Heart right ventricle (tissue), 16 donors: Measurements from ENCODE around the gene FAM20C. TPM values are rescaled to one million over a fixed set of nuclear protein-coding genes. Genes with fewer than 3 reads are reported as not detected.
A peak's percentile ranks its signal among the peaks of the same experiment; 100 is the strongest.
"Not testable (repeated sequence)": the region's sequence is repeated elsewhere in the genome, so short reads cannot be mapped to it uniquely, and the experiment has no call there.

Experiments
- ATAC-seq, 8 donors: fragments of 200-7000 bp; cut with Tn5 transposase; one replicate each; pipeline ENCODE4 v1.9.1; 2020; ENCODE audit warnings: mild to moderate bottlenecking in 8 of 8, moderate library complexity in 8 of 8, moderate number of reproducible peaks in 1 of 8
- DNase-seq, 2 donors: peaks; one replicate each; pipeline ENCODE4 v3.0.0-alpha.2; 2020
- H3K27ac ChIP-seq, 10 donors: fragments of 200-600 bp; sonication (generic) in 2 of 10; one replicate each; pipeline versions ENCODE4 v1.5.0 to v1.8.0; 2020 to 2022; ENCODE audit warnings: mild to moderate bottlenecking in 3 of 10
- H3K27me3 ChIP-seq, 7 donors: fragments of 200-600 bp; one replicate each; pipeline ENCODE4 v1.8.0; 2021 to 2022; ENCODE audit warnings: mild to moderate bottlenecking in 2 of 7
- H3K36me3 ChIP-seq, 9 donors: fragments of 200-600 bp; sonication (generic) in 1 of 9; one replicate each; pipeline versions ENCODE4 v1.5.0 to v1.8.0; 2020 to 2022; ENCODE audit warnings: mild to moderate bottlenecking in 2 of 9
- H3K4me1 ChIP-seq, 9 donors: fragments of 200-600 bp; sonication (generic) in 1 of 9; one replicate each; pipeline versions ENCODE4 v1.5.0 to v1.8.0; 2020 to 2022; ENCODE audit warnings: mild to moderate bottlenecking in 4 of 9
- H3K4me3 ChIP-seq, 10 donors: fragments of 200-600 bp; sonication (generic) in 2 of 10; one replicate each; pipeline versions ENCODE4 v1.5.0 to v1.8.0; 2020 to 2022; ENCODE audit warnings: mild to moderate bottlenecking in 7 of 10, moderate library complexity in 2 of 10
- H3K9me3 ChIP-seq, 11 donors: fragments of 200-600 bp in 10 of 11; sonication (generic) in 2 of 11; one replicate each; pipeline versions ENCODE4 v1.5.0 to v1.8.0; 2013 to 2022; ENCODE audit warnings: mild to moderate bottlenecking in 2 of 11, control low read depth in 1 of 11, moderate library complexity in 1 of 11
- CTCF ChIP-seq, 9 donors: fragments of 200-600 bp; sonication (generic) in 2 of 9; IDR thresholded peaks; one replicate each; pipeline versions ENCODE4 v1.5.0 to v1.8.0; 2021 to 2022; ENCODE audit warnings: antibody characterized with exemption in 9 of 9, mild to moderate bottlenecking in 5 of 9, moderate library complexity in 1 of 9
- WGBS, 2 donors: extraction: QIAGEN DNeasy Blood & Tissue Kit; methylation state at CpG; one replicate each; pipeline ENCODE4 v1.1.7; 2013; ENCODE audit warnings: inconsistent platforms in 1 of 2; 5-methylcytosine and 5-hydroxymethylcytosine counted together
- intact Hi-C, 10 donors: fragments of 100-400 bp; cut with DNase I; formaldehyde crosslinking; loops; one replicate each; pipeline versions ENCODE4 v1.11.1 to v1.14.2; 2022
- polyA plus RNA-seq, 2 donors: library from polyadenylated mRNA; stranded (reverse); fragments of 200-250 nt; gene quantifications; one replicate each; pipeline ENCODE4 v1.2.3, GENCODE V29; 2013
- total RNA-seq, 10 donors: library from RNA; stranded (reverse); fragmentation: NEBNext Ultra II Directional in 3 of 10; extraction: Animal tissue kit (Norgen Biotek cat#: 25700) in 3 of 10; gene quantifications; one replicate each; pipeline versions ENCODE4 v1.2.1 to v1.2.4, GENCODE V29; 2021 to 2023
- donor health status: Arrhythmogenic right ventricular cardiomyopathy.
- donor health status: ischemic (EF 13 %, LVEDD 7.1; RV severe dilation, severe dysfunction).
- donor health status: healthy with polysubstance abuse.
- donor health status: DM: no; HTN: yes; CAD: no.
- donor health status: DM: no; HTN: no; CAD: no.
- donor health status: ischemic (EF 25% LVEDD 6.9; RV normal size, moderate dysfunction).
- donor health status: ischemic (EF 25% LVEDD 5.7; RV mildly dilated, moderate dysfunction).
- donor health status: healthy.
- donor health status: DM: yes; HTN: yes; CAD: no.
- donor health status: Ischemic cardiomyopathy.
- donor health status: ischemic (EF 35%, LVEDD 5.7; RV mildly dilated, moderate dysfunction).
- donor health status: nonischemic (EF 11% LVEDD 7.7; RV severe dilation, severe dysfunction).
- donor health status: DM: yes; HTN: yes; CAD: no.
- donor health status: PGD.
- donor health status: ischemic (EF 29% LVEDD 5.4; RV normal size, mild dysfunction).
- donor health status: nonischemic (EF 23%, LVEDD 6.1; RV moderate dilation, normal function).

The FAM20C gene
- total and polyA plus RNA-seq, 12 donors, result 12.4 to 59.8 (median 19.2) TPM

DNA sequence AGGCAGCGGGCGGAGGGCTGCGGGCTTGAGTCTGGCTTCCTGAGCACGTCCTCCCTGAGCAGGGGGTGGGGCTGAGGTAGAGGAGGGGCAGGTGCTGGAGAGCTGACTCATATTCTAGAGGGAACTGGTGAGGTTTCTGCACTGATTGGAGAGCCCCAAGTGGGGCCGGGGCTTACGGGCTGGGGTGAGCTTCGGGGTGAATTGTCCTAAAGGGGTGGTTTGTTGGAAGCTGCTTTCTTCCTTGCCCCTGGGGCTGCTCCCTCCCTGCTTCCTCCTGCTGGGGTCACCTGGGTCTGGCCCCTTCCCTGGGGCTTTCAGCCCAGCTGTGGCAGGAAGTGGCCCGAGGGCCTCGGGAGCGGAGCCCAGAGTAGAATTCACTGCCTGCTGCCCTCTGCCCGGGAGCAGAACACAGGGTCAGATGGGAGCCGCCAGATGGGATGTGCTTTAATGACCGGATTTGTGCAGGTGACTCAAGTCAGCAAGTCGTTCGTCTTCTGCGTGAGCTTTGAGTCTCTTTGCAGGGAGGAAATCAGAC, 48.6 kb downstream of the FAM20C start:
- Histone ChIP-seq H3K36me3 (peaks cover 0 to 40% (median 0%) of the 10 kb centered on the region in 9 donors), H3K27me3 (no peaks in the 10 kb centered on the region), H3K27ac (peak overlapping the region in 1 of 10 donors; percentile 41), H3K4me3 (no peak overlapping the region), H3K9me3 (no peaks in the 10 kb centered on the region), H3K4me1 (peaks cover 1 to 15% (median 9%) of the 10 kb centered on the region in 9 donors)
- intact Hi-C loops, result no loop called here
- ATAC-seq (peak in 6 of 8 donors; percentile 16 to 54 (median 37)), DNase-seq (no peak)
- TF ChIP-seq CTCF (IDR thresholded peaks at IDR 0.05), result no peak
- WGBS, 2 donors, result 49 to 62% methylated on average over 16 of the region's 16 CpGs

GRCh38 chr7:241513-241912, 49.1 kb downstream of the FAM20C start:
- Histone ChIP-seq H3K9me3 (no peaks in the 10 kb centered on the region), H3K27ac (no peak overlapping the region), H3K36me3 (peaks cover 0 to 41% (median 0%) of the 10 kb centered on the region in 9 donors), H3K4me3 (no peak overlapping the region), H3K4me1 (peaks cover 0 to 12% (median 8%) of the 10 kb centered on the region in 9 donors), H3K27me3 (no peaks in the 10 kb centered on the region)
- WGBS, 2 donors, result 93 to 95% methylated on average over 13 of the region's 13 CpGs
- ATAC-seq (peak in 1 of 8 donors; percentile 6), DNase-seq (no peak)
- intact Hi-C loops, result no loop called here
- no peak for TF ChIP-seq CTCF (IDR thresholded peaks at IDR 0.05)

- H3K27ac ChIP-seq, ATAC-seq, H3K9me3 ChIP-seq, H3K27me3 ChIP-seq, DNase-seq, H3K4me3 ChIP-seq, intact Hi-C loops: not testable (repeated sequence)
- Histone ChIP-seq H3K36me3 (peaks cover 0 to 56% (median 0%) of the 10 kb centered on the region in 9 donors), H3K4me1 (peaks cover 0 to 12% (median 8%) of the 10 kb centered on the region in 9 donors)
- WGBS, 2 donors, result 87 to 98% methylated on average over 6 to 11 of the region's 21 CpGs
Measured at GRCh38 chr7:242826-243579, 50.6 kb downstream of the FAM20C start.

- 86 to 98% methylated on average over 5 to 6 of the region's 10 CpGs for WGBS, 2 donors
- H3K4me3 ChIP-seq, H3K27ac ChIP-seq, ATAC-seq, H3K27me3 ChIP-seq, H3K9me3 ChIP-seq, DNase-seq, intact Hi-C loops: not testable (repeated sequence)
- peaks cover 0 to 12% (median 8%) of the 10 kb centered on the region in 9 donors for H3K4me1 ChIP-seq
- H3K36me3 ChIP-seq, result peaks cover 0 to 60% (median under 1%) of the 10 kb centered on the region in 9 donors
Measured at GRCh38 chr7:243580-243978, 51.2 kb downstream of the FAM20C start.

GRCh38 chr7:244974-245373, 52.6 kb downstream of the FAM20C start:
- DNase-seq (no peak), ATAC-seq (peak in 2 of 8 donors; percentile 13 to 15)
- Histone ChIP-seq H3K4me3 (no peak overlapping the region), H3K27ac (no peak overlapping the region), H3K4me1 (peaks cover 0 to 12% (median 8%) of the 10 kb centered on the region in 9 donors), H3K27me3 (no peaks in the 10 kb centered on the region), H3K36me3 (peaks cover 0 to 74% (median 8%) of the 10 kb centered on the region in 9 donors), H3K9me3 (no peaks in the 10 kb centered on the region)
- no peak for TF ChIP-seq CTCF (IDR thresholded peaks at IDR 0.05)
- 86 to 90% methylated on average over 22 of the region's 22 CpGs for whole genome bisulfite sequencing, 2 donors
- intact Hi-C loops, result no loop called here
